Fibroblast of villous mesenchyme (primary cell): ENCODE measurements around the gene SNCAIP. TPM values are rescaled to one million over a fixed set of nuclear protein-coding genes. Genes with fewer than 3 reads are reported as not detected.

Source experiments
- DNase-seq: peaks from one replicate; pipeline ENCODE4 v3.0.0-alpha.2; 2010; ENCODE audit warnings: low read depth
- H3K4me3 ChIP-seq: 2 replicates; pipeline ENCODE4 v1.5.1; 2011; ENCODE audit warnings: low read depth, mild to moderate bottlenecking, low read length
- total RNA-seq: library from RNA; depleted of rRNA; stranded (reverse); fragments of >200 nt; gene quantifications from 2 replicates; pipeline ENCODE4 v1.2.3, GENCODE V29; 2012
- TF ChIP-seq, protein P1 (sequence below): IDR thresholded peaks from 2 replicates; pipeline ENCODE4 v1.5.1; 2012; ENCODE audit warnings: low read depth, mild to moderate bottlenecking, low read length; ENCODE audit not compliant: insufficient read depth

Gene SNCAIP
- total RNA-seq, 1 donor, result 19.0 TPM

DNA sequence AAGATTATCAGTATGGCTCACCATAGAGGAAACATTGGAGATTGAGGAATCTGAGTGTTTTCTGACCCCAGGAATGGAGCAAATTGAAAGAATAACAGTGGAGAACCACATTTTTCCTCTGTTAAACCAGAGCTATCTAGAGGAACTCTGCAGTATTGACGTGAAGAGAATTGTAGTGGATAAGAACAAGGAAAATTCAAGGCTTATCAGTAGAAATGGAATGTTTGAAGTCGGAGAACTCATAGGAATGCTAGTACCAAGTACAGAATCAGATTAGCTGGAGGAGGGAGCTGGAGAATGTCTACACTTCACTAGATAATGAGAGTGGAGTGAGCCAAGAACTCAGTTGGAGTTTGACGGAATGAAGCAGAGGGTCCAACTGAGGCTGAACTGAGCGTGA lies 50.3 kb downstream of the SNCAIP start:
- peak; percentile 13 for DNase-seq

GRCh38 chr5:122363623-122364022 lies 51.6 kb downstream of the SNCAIP start:
- no peak for DNase-seq
- no peak overlapping the region for H3K4me3 ChIP-seq
- TF ChIP-seq, protein P1, sequence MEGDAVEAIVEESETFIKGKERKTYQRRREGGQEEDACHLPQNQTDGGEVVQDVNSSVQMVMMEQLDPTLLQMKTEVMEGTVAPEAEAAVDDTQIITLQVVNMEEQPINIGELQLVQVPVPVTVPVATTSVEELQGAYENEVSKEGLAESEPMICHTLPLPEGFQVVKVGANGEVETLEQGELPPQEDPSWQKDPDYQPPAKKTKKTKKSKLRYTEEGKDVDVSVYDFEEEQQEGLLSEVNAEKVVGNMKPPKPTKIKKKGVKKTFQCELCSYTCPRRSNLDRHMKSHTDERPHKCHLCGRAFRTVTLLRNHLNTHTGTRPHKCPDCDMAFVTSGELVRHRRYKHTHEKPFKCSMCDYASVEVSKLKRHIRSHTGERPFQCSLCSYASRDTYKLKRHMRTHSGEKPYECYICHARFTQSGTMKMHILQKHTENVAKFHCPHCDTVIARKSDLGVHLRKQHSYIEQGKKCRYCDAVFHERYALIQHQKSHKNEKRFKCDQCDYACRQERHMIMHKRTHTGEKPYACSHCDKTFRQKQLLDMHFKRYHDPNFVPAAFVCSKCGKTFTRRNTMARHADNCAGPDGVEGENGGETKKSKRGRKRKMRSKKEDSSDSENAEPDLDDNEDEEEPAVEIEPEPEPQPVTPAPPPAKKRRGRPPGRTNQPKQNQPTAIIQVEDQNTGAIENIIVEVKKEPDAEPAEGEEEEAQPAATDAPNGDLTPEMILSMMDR, result no peak

More for the DNA sequence above, 50.3 kb downstream of the SNCAIP start:
- no peak overlapping the region for H3K4me3 ChIP-seq
- TF ChIP-seq, protein P1, result no peak

DNA sequence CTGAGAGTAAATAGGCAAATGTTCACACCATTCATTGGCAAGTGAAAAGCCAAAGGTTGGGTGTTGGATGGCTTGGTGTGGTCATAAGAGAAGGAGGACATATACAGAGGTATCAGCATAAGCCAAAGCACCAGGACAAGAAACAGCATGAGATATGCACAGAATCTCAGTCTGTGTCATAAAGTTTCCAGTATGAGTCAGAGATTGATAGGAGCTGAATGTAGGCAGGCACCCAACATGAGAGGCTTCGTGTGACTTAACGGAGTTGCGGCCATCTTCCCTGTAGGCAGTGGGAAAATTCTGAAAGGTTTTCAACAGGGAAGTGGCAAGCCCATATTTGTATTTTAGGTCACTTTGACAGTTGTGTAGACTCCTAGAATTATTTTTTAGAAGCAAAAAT lies 54.5 kb downstream of the SNCAIP start:
- TF ChIP-seq, protein P1, result no peak
- H3K4me3 ChIP-seq, result no peak overlapping the region
- DNase-seq, result no peak

DNA sequence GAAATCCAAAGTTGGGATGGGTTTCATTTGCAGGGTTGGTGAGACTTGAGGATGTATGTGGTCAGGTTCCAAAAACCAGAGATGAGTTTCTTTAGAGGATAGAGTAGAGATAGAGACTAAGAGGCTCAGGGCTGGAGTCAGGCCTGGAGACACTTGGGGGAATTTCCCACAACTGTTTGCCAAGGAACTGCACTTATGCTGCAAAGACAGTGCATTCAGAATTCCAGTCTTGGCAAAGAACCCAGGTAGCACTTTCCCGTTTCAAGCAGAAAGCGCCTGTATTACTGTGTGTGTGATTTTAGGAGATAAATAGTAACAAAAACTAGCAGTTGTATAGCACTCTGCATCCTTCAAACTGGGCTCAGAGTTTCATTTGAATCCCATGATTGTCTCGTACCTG lies 55.4 kb downstream of the SNCAIP start:
- H3K4me3 ChIP-seq, result no peak overlapping the region
- TF ChIP-seq, protein P1, result no peak
- DNase-seq, result no peak

DNA sequence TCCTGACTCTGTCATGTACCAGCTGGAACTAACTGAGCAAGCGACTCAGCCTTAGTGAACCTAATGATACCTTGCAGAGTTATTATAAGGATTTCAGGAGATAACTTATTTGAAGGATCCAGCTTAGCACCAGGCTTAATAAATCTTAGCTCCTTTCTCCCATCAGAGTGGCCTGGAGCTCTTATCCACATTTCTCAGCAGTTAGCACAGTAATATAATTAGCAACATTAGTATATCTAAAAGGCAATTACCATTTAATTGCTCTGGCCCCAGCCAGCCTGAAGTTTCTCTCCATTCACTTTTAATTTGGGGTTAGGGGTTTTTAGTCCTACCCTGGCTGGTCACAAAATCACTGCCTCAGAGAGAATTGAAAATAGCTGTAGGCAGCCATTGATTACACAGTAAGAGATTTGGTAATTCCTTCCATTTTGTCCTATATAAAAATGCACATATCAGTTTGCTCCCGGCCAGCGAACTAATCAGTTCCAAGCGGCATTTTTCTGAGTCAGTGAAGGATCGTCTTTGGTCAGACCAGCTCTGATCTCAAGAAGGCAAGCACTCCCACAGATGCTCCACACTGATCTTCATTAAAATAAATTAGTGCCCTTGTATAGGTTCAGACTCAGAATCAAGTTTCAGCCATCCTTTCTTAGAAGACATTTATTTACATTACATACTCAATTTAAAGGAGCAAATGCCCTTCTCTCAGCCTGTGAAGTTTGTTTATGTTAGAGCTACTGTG lies 56.6 kb downstream of the SNCAIP start:
- DNase-seq, result no peak
- TF ChIP-seq, protein P1, result no peak
- H3K4me3 ChIP-seq, result no peak overlapping the region

DNA sequence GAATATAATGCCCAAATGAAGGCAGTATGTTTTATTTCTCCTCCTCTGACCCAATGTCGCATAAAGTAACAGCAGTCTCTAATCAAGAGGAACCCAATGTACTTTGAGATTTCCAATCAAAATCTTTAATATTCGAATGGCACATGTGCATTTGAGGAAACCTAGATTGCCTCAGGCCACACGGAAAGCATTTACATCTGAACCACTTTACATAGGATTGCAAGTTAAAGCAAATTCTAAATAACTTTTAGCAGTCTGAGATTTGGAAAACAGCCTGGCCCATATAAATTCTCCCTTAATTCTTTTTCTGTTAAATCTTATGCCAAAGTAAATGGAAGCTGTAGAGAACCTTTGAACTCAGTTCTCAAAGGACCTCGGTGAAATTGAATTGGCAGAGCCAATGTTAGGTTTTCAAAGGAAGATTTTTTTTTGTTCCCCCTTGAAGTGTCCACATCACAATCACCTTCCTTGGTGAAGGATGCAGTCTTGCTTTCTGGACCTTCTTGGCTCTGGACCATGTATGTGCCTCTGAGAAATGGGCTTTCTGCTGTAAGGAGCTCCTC lies 57.3 kb downstream of the SNCAIP start:
- DNase-seq, result no peak
- H3K4me3 ChIP-seq, result no peak overlapping the region
- TF ChIP-seq, protein P1, result no peak
